ENCODE results near the gene TSSK1B.

DNA sequence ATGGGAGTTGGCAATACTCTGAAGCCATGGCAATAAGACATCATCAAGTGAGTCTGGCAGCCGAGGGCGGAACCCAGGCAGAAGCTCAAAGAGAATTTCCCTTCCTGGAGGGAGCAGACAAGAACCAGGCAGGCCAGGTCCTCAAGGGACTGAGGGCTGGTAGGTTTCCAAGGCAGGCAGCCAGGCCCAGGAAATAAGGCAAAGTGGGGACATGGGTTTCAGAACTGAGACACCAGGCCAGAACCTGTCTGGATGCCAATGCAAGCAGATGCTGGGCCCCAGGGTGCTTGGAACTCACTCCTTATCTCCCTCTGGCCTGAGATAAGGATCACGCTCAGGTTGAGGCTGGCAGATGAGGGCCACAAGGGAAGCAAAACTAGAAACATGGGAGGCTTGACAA lies 8.9 kb downstream of the TSSK1B start:
- TF ChIP-seq CTCF (IDR thresholded peaks at IDR 0.05; ENCODE audit: insufficient read depth, low read length), result no peak
- TF ChIP-seq GABPA (IDR thresholded peaks at IDR 0.05; ENCODE audit: low read depth), result no peak
- no peak for TF ChIP-seq POLR2AphosphoS5 (IDR thresholded peaks at IDR 0.05; ENCODE audit: low read depth)
- TF ChIP-seq, protein P1, sequence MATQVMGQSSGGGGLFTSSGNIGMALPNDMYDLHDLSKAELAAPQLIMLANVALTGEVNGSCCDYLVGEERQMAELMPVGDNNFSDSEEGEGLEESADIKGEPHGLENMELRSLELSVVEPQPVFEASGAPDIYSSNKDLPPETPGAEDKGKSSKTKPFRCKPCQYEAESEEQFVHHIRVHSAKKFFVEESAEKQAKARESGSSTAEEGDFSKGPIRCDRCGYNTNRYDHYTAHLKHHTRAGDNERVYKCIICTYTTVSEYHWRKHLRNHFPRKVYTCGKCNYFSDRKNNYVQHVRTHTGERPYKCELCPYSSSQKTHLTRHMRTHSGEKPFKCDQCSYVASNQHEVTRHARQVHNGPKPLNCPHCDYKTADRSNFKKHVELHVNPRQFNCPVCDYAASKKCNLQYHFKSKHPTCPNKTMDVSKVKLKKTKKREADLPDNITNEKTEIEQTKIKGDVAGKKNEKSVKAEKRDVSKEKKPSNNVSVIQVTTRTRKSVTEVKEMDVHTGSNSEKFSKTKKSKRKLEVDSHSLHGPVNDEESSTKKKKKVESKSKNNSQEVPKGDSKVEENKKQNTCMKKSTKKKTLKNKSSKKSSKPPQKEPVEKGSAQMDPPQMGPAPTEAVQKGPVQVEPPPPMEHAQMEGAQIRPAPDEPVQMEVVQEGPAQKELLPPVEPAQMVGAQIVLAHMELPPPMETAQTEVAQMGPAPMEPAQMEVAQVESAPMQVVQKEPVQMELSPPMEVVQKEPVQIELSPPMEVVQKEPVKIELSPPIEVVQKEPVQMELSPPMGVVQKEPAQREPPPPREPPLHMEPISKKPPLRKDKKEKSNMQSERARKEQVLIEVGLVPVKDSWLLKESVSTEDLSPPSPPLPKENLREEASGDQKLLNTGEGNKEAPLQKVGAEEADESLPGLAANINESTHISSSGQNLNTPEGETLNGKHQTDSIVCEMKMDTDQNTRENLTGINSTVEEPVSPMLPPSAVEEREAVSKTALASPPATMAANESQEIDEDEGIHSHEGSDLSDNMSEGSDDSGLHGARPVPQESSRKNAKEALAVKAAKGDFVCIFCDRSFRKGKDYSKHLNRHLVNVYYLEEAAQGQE (IDR thresholded peaks at IDR 0.05; ENCODE audit: insufficient replicate concordance, low read depth), result no peak

All from HL-60 (cell line).